Body of pancreas (tissue), 4 donors: Measurements from ENCODE around the gene LCE1A.

Experiments
- CTCF ChIP-seq, 7 experiments: fragments of 450-650 bp in 4 of 7; fragments of 200-600 bp in 3 of 7; sonication (generic) in 3 of 7; IDR thresholded peaks; one replicate each; pipeline ENCODE4 v1.5.1; 2016 to 2019; ENCODE audit warnings: antibody characterized with exemption in 7 of 7
- POLR2A ChIP-seq, 3 donors: fragments of 450-650 bp; IDR thresholded peaks; one replicate each; pipeline ENCODE4 v1.6.1; 2016; ENCODE audit warnings: antibody characterized with exemption in 3 of 3, mild to moderate bottlenecking in 2 of 3

- TF ChIP-seq CTCF (IDR thresholded peaks at IDR 0.05) (no peak), POLR2A (IDR thresholded peaks at IDR 0.05) (no peak)
These were observed 30.9 kb upstream of the LCE1A start, which contains the start of gene LCE1D for GRCh38 chr1:152796421-152796820.
